GM20000 (cell line): ENCODE data around the gene GSTA4.
"Not testable (repeated sequence)": the region's sequence is repeated elsewhere in the genome, so short reads cannot be mapped to it uniquely, and the experiment has no call there.

Experiments used
- DNase-seq: peaks from one replicate; pipeline ENCODE4 v3.0.0; 2012; ENCODE audit warnings: low spot score
- TF ChIP-seq, protein P1 (sequence below): IDR thresholded peaks from 2 replicates; pipeline ENCODE4 v1.5.1; 2012; ENCODE audit warnings: mild to moderate bottlenecking, control low read depth; ENCODE audit errors: extremely low read depth, missing control alignments

Gene GSTA4

DNA sequence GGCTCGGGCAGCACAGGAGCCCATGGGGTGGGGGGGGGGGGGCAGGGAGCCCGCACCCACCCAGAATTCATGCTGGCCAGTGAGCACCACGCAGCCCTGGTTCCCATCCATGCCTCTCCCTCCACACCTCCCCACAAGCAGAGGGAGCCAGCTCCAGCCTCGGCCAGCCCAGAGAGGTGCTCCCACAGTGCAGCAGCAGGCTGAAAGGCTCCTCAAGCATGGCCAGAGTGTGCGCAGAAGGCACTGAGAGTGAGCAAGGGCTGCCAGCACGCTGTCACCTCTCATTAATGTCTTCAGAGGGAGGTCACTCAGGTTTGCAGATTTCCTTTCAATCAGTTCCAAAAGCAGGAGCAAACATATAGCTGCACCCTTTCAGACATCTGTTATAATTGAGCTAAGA, 32.4 kb downstream of the GSTA4 start:
- TF ChIP-seq, protein P1, sequence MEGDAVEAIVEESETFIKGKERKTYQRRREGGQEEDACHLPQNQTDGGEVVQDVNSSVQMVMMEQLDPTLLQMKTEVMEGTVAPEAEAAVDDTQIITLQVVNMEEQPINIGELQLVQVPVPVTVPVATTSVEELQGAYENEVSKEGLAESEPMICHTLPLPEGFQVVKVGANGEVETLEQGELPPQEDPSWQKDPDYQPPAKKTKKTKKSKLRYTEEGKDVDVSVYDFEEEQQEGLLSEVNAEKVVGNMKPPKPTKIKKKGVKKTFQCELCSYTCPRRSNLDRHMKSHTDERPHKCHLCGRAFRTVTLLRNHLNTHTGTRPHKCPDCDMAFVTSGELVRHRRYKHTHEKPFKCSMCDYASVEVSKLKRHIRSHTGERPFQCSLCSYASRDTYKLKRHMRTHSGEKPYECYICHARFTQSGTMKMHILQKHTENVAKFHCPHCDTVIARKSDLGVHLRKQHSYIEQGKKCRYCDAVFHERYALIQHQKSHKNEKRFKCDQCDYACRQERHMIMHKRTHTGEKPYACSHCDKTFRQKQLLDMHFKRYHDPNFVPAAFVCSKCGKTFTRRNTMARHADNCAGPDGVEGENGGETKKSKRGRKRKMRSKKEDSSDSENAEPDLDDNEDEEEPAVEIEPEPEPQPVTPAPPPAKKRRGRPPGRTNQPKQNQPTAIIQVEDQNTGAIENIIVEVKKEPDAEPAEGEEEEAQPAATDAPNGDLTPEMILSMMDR: no peak
- DNase-seq: no peak

DNA sequence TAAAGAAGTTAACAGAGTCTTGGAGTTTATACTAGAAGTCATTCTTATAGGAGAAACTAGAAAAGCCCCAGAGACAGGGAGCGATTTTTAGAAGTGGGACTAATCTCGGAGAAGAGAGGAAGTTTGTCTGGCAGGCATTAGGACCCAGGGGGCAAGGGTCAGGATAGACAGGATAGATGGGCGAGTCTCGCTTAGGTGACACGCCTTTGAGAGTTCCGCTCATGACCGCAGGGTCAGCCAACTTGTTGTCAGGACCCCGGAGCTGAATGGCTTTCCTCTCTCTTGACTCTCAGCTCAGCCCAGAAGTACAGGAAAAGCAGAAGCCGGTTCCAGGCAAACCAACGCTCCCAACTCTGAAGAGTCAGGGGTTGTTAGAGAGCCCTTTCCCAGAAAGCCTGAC, 34.1 kb downstream of the GSTA4 start:
- not testable (repeated sequence) for DNase-seq

DNA sequence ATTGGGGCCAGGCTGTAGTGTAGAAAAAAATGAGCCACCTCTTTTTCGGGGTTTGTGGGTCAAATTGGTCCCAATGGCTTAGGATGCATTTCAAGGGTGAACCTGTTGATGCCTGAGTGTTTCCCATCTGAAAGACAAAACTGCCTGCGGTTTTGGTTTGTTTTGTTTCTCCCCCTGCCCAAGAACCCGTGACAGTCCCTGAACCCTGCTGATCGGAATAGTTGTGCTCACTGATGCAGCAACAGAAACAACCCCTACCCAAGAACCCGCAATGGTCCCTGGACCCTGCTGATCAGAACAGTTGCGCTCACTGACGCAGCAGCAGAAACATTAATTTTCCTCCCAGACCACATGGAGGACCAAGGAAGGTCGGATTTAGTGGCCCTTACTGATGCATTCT, 34.9 kb downstream of the GSTA4 start:
- DNase-seq: not testable (repeated sequence)

DNA sequence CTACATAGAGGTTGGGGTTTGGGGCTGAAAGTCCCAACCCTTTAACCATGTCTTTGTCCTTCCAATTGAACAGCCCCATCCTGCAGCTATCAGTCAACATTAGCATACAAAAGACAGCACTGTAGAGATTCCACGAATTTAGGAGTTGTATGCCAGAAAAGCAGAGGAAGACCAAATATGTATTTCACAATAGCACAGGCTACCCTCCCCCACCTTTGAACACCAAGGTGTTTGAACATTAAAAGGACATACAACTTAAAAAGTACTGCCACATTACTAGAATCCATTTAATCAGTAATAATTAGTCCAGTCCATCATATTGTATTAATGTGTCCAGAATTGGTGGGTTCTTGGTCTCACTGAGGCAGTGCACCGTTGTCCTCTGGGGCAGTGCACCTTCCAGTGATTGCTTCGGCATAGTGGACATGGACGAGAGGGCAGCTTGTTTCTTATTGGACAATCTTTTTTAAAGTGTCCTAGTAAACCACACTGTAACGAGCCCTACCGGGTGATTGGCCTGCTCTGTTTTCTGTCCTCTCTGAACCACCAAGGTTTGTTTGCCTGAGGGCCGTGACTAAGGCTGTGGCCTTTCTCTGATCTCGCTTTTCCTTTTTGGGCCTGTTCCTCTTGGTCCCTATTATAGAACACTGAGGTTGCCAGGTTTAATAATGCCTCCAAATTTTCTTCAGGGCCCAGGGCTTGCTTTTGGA, 36.4 kb downstream of the GSTA4 start:
- TF ChIP-seq, protein P1: no peak
- DNase-seq: no peak

DNA sequence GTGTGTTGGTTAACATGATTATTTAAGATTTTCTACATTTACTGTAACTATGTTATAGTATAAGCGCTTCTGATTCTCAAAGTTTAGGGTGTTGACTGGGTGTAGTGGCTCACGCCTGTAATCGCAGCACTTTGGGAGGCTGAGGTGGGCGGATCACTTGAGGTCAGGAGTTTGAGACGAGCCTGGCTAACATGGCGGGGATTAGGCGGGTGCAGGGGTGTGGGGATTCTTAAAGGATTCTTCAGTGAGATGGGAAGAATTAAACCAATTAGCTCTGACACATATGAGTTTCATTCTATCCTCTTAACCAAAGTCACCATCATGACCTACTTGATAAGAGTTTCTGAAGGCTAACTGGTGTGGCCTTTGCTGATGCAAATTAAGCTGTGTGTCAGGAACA, 39.2 kb downstream of the GSTA4 start:
- TF ChIP-seq, protein P1: no peak
- DNase-seq: no peak

DNA sequence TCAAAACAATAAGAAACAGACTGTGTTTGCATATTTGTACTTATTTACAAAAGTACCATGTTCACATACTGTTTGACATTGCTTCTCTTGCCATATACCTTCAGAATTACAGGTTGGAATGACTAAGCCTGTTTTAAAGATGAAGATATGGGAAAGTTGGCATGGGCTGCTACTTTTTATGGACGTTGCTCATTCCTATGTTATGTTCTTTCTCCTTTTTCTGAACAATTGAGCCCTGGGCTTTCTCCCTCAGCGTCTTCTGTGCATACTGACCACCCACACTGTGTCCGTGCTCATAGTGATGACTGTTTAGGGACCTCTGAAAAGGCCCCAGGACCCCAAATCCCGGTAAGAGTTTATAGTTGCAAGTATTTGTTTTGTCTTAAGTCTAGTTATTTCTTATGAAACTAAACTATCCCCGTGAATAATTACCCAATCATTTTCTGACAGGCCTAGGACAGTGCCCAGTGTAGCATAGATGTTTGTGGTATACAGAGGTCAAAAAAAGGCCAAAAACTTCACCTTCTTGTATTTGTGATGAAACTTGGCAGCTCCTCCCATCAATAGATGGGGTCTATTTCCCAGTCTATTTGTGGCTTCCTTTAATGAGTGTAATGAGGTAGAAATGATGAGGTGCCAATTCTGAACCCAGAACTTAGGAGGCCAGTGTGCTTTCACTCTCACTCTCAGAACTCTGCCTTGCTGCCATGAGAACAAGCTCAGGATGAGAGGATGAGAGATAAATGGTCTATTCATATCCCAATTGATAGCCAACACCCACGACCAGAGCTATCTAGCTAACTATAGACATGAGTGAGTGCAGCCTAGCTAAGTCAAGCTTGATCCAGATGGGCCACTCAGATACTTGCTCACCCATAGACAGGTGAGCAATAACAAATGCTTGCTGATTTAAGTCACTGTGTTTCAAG, 40.9 kb downstream of the GSTA4 start:
- TF ChIP-seq, protein P1: no peak
- DNase-seq: no peak

DNA sequence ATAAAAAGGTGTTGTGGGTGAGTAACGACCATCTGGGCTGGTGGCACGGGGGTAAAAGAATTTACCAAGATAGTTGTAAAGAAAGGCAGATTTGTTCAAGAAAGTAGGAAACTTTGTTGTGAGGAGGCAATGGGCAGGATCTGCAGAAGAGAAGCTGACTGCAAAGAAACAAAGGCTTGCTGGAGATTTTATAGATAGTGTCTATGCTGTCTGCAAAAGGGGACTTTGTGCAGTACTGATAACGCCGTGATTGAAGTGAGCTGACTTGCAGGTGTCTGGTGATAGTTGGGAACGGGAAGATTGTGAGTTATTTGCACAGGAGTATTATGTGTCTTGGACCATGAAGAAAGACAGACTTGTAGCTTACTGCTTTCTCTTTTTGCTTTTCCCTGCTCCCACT, 48.8 kb downstream of the GSTA4 start:
- TF ChIP-seq, protein P1: no peak
- DNase-seq: no peak

DNA sequence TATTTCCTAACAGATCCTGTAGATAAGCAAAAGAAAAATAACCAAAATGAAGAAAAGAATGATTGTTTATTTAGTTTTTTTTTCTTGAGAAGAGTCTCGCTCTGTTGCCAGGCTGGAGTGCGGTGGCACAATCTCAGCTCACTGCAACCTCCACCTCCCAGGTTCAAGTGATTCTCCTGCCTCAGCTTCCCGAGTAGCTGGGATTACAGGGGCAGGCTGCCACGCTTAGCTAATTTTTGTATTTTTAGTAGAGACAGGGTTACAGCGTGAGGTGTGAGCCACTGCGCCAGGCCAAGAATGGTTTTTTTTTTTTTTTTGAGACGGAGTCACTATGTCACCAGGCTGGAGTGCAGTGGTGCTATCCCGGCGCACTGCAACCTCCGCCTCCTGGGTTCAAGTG, 52.3 kb downstream of the GSTA4 start:
- DNase-seq: not testable (repeated sequence)

DNA sequence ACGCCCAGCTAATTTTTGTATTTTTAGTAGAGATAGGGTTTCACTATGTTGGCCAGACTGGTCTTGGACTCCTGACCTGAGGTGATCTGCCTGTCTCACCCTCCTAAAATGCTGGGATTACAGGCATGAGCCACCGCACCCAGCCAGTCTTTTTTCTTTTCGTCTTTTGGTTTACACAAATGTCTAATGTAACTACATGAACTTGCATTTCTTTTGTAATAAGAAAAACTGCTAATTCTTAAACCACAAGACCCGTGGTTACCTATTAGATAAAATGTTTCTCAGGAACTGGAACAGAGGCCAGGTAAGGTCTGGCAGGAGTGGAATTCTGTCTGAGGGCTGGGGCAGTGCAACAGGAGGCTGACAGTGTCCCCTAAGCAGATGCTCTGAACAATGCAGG, 52.9 kb downstream of the GSTA4 start:
- TF ChIP-seq, protein P1: no peak
- no peak for DNase-seq
